ENCODE measurements around the gene CHRNA4.

CHRNA4 gene

DNA sequence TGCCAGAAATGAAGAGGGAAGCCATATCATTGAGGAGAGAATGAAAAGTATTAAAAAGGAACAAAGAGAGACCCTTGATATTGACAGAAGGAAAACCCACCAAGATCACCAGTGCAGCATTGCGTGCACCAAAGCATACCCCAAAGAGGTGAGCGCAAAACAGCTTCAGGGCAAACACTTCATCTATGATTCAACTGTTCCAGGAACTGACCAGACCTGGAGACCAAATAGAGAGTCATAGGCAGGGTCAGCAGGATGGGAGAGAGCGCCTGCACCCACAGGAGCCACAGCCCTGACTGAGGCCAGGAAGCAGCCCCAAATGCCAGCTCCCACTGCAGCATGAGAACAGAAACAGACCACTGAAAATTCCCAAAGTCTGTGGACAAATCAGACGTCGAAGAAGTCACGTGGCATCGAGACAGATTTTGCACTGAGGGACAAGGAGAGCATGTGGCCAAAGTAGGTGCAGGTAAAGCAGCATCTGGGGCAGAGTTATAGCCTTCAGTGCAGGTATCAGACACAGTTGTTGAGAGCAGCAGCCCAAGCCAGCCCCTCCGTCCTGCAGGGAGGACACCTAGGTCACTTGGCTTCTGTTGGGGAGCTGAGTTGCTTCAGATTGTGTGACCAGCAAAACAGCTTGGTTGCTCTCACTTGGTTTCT, 29.3 kb downstream of the CHRNA4 start:
- no peak for DNase-seq

- no peak for DNase-seq
These were observed 30.2 kb downstream of the CHRNA4 start for GRCh38 chr20:63330940-63331339.

DNA sequence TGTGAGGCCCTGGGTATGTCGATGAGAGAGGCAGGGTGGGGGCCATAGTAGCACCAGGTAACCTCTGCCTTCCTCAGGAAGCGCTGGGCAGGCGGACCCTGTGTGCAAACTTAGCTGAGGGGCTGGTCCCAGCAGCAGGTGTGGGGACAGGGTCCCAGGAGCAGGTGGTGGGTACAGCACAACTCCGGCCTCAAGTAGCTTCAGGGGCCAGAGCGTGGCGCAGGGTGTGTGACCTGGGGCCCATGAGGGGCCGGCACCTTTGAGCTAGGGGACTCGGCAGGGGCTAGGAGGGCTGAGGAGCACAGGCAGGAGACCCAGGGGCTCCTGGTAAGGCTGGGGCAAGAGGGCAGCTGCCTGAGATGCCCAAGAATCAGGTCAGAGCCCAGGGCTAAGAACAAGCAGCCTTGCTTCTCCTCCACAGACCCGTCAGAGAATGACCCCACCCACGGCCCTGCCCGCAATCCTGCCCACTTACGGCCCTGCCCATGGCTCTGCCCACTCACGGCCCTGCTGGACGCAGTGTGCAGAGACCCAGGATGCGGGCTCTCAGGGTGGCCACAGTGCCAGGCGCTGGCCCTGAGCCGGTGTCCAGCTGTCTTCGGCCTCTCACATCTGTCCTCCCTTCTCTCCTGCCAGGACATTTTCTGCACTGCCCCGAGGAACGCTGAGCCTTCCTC, 30.9 kb downstream of the CHRNA4 start:
- DNase-seq: no peak

DNA sequence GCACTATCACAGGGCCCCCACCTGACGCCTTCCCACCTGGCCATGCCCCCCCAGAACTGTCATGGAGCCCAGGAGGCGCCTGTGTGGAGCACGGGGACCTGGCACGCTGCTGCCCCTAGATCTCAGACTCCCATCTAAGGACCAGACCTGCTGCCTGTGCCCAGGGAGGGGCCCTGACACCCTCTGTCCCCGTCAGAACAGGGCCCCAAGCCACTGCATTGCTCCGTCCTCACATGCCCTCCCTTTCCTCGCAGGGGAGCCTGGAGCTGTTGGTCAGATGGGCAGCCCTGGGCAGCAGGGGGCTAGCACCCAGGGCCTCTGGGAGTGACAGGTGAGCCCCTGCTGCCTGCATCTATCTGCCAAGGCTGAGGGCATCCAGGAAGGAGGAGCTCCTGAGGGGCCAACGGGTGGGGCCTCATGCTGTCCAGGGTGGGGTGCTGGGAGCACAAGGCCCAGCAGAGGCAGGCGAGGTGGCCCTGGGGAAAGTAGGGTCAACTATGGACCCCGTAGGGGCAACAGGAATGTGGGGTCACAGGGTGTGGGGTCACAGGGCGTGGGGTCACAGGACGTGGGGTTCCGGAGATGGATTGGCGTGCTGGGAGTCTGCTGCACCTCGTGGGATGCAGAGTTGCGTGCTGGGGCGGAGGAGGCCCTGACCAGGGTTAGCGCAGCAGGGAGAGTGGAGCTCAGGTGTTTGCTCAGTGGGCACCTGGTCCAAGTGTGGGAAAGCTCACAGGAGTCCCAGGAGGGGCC, 31.6 kb downstream of the CHRNA4 start:
- no peak for DNase-seq

- no peak for DNase-seq
These were observed 32.4 kb downstream of the CHRNA4 start for GRCh38 chr20:63328718-63329275.

DNA sequence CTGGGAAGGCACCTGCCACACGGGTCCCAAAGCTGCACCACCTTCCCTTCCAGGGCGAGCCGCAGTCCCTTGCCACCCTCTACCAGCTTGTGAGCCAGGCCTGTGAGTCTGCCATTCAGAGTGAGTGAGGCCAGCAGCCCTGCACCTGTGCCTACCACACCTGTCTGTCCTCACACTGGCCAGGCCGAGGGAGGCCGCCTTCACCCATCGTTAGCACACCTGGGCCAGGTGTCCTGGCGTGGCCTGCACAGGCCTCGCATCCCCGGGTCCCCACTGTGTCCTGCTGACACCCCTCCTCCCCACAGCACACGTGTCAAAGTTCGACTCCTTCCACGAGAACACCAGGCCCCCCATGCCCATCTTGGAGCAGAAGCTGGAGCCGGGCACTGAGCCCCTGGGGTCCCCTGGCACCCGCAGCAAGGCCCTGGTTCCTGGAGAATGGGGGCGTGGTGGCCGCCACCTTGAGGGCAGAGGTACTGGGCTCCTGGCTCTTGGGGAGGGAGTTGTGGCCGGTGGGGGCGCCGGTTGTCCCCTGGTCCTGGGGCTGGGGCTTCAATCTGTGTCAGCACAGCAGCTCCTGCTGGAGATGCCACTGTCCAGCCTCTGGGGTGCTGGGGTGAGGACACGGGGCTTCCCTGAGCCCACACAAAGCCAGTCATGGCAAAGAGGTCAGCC, 33.0 kb downstream of the CHRNA4 start:
- DNase-seq: no peak

- DNase-seq: no peak
These were observed 33.9 kb downstream of the CHRNA4 start for GRCh38 chr20:63327231-63327745.

- DNase-seq: no peak
These were observed 34.6 kb downstream of the CHRNA4 start for GRCh38 chr20:63326314-63327230.

GRCh38 chr20:63325554-63326313, 35.4 kb downstream of the CHRNA4 start:
- DNase-seq: no peak

DNA sequence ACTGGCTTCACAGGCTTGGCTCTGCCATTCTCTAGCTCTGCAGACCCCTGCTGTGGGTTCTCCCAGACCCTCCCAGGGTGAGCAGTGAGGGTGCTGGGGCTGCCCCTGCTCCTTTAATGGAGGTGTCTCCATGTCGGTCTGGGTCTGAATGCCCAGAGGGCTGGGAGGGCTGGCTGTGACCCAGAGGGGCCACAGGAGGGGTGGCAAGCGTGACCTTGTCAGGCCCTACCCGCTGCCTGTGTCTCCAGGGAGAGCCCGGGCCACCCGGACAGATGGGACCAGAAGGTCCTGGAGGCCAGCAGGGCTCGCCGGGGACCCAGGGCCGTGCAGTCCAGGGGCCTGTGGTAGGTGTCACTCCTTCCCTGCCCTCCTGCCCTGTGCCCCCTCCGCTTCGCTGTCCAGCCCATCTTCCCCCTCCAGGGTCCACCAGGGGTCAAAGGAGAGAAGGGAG, 36.1 kb downstream of the CHRNA4 start:
- DNase-seq: no peak

DNA sequence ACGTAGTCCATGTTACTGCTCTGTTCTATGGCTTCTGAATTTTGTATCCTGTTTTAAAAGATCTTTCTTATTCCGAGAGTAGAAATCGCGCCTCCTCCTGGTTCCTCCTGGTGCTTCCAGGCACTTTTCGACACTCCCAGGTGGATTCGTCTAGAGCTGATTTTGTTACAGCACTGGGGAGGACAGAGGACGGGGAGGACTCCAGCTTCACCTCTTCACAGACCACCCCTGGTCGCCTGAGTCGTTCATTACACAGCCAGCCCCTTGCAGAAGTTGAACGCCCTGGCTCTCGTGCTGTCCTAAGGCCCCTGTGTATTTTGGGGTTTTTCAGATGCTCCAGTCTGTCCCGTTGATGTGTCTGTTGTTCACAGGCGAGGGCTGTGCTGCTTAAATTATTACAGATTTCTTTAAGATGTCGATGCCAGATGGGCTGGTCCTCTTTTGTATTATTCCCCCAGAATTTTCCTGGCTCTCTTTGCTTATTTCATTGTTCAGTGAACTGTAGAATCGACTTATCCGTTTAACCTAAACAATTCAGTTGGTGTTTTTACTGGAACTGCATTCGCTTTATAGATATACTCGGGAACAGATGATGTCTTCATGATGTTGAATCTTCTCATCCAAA, 37.7 kb downstream of the CHRNA4 start:
- DNase-seq: no peak

GRCh38 chr20:63322933-63323273, 38.2 kb downstream of the CHRNA4 start:
- DNase-seq: no peak

- DNase-seq: no peak
These were observed 38.8 kb downstream of the CHRNA4 start for GRCh38 chr20:63322146-63322932.

- no peak for DNase-seq
These were observed 39.9 kb downstream of the CHRNA4 start for GRCh38 chr20:63321148-63321831.

DNA sequence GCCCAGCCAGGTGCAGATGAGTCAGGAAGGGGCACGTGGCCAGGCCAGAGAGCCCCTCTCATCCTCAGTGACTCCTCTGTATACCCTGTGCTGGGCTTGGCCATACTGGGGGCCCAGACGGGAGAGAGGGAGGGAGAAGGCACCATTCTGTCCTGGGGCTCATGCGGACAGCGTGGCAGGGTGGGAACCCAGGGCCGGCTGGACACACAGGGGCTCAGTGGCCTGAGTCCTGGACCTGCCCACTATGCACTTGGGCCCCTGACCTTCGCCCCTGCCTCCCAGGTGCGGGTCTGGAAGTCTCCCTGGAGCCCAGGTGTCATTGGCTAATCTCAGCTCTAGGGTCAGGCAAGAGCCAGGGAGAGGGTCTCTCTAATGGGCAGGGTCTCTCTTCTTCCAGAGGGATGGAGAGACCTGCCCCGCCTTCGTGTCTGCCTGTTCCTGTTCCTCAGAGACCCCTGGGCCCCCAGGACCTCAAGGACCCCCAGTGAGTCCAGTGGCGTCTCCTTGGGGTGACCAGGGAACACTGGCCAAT, 40.5 kb downstream of the CHRNA4 start:
- no peak for DNase-seq

GRCh38 chr20:63320041-63320511, 41.1 kb downstream of the CHRNA4 start:
- no peak for DNase-seq

DNA sequence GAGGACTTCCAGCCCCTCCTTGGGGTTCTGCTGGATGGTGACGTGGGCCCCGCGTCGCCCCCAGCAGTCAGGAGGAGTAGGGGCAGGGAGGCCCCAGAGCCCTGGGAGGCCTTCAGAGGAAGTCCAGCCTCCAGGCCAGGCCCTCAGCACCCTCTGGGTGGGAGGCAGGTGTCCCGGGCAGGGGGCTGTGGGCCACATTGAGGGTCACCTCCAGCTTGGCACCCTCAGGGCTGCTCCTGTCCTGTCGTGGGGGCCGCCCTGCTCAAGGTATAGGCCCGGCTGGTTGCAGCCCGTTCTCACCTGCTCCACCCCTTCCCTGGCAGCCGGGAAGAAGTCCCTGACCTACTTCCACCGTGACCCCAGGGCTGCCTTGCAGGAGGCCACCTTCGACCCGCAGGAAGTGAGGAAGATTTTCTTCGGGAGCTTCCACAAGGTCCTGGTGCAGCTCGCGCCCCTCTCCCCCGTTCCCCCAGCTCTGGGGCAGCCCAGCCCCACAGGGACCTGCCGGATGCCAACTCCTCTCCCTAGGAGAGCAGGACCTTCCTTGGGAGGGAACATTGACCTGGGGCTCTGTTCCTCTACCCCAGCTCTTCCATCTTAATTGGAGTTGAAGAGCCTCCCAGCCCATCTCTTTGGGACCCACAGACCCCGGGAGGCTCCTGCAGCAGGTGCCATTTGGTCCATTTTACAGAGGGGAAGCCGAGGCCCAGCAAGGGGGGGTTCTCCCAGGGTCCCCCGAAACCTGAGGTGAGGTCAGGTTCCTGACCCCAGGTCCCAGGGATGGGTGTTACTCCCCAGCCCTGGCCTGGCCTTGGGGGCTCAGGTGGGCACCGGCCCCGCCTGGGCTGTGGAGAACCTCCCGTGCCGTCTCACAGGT, 41.7 kb downstream of the CHRNA4 start:
- no peak for DNase-seq
